Measurements from ENCODE around the gene SPHK1.

SPHK1 gene

DNA sequence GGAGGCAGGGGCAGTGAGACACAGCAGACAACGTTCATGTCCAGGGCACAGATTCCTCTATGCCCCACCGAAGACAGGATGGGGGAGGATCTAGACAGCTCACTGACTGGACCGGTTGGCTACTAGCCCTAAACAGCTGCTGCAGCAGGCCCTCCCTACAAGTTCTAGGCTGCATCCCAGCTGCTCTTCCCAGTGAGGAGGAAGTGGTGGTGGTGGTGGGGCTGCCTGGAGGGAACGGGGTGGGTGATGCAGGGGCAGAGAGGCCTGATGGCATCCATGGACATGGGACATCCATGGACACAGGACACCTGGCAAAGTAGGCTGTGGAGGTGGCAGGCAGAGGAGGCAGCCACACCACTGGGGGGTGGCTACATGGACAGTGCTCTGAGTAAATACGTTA, 18.3 kb downstream of the SPHK1 start:
- in situ Hi-C loops (cut with MboI; ENCODE audit: low sequenced_read_pairs): loop anchor here (25.0 kb wide), 1 partner anchor 110 kb away; the partner anchor contains the start of gene RHBDF2

DNA sequence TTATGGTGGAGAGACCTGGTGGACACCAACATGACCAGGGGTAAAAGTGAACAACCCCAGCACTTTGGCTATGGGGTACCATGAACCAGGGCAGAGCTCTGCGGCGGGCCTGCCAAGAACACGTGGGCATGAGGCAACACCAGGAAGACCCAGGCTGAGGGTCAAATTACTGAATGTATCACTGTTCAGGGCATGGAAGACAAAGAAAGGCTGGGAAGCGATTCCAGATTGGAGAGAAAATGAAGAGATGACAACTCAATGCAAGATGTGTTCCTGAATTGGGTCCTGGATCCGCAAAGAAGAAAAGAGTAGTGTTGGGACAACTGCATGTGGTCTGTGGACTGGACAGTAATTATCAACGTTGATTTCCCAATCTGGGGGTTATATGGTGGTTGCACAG, 19.8 kb downstream of the SPHK1 start:
- in situ Hi-C loops (cut with MboI; ENCODE audit: low sequenced_read_pairs): loop anchor here (25.0 kb wide), 1 partner anchor 108 kb away; the partner anchor contains the start of gene RHBDF2

DNA sequence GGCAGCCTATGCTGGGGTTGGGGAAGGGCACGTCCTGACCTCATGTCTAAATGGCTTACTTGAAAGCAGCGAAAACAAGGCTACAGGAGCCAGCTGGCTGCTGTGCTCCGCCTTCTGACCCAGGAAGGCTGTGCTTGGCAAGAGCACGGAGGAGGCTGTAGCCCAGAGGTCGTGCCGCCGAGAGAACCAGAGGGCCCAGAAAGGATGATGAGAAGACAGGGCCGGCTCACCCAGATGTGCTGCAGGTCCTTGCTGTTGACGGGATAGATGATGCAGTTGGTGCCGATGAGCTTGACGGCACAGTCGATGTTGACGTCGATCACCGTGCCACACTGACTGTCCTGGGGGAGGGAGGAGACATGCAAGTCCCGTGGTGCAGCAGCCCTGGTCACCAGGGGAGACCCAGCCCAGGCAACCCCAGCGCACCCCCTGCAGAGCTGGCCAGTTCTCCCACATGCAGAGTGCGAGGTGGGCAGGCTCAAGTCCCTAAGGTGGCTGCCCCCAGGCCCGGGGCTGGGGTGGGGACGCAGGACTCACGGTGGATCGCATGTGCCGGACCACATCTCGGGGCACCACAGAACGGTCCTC, 20.7 kb downstream of the SPHK1 start:
- in situ Hi-C loops (cut with MboI; ENCODE audit: low sequenced_read_pairs): loop anchor here (25.0 kb wide), 1 partner anchor 107 kb away; the partner anchor contains the start of gene RHBDF2

DNA sequence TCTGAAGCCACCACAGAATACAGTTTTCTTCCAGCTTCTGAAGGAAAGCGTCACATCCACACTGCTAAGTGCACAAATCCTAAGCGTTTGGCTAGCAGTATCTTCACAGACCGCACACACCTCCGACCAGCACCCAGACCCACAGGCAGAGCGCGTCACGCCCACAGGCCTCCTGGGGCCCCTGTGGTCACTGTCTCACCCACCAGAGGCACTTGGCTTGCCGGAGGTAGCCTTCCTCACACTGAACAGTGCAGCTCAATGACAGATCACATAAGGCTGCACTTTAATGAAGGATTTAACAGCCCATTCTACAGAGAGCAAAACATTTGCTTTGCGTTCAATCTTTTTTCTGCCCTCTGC, 21.2 kb downstream of the SPHK1 start:
- in situ Hi-C loops (cut with MboI; ENCODE audit: low sequenced_read_pairs): loop anchor here (25.0 kb wide), 1 partner anchor 107 kb away; the partner anchor contains the start of gene RHBDF2

DNA sequence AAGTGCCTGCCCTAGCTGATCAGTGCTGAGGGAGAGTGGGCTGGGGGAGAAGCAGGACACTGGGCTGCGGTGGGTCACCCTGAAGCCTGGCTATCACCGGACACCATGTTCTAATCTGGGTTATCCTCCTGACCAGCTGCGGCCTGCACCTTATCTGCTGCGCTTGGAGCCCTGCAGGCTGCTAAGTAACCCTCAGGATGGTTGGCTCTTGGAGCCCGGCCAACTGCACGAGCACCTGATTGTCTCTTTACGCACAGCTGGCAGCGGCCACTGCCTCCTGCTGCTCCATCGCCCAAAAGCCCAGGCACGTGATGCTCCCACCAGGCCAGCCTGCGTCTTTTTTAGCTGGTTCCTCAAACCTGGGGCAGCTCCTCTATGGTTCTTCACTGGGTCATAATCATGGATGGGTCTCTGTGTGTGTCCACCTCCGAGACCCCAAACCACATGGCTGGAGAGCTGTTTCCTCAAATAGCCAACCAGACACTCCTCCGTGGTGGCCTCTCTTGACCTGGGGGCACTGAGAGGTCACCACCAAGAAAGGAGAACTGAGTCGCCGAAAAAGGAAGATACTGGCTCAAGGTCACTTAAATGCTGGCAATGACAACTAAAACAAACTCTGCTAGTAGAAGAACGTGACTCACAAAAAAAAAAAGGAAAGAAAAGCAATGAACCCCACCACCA, 21.7 kb downstream of the SPHK1 start:
- in situ Hi-C loops (cut with MboI; ENCODE audit: low sequenced_read_pairs): loop anchor here (25.0 kb wide), 1 partner anchor 106 kb away; the partner anchor contains the start of gene RHBDF2

DNA sequence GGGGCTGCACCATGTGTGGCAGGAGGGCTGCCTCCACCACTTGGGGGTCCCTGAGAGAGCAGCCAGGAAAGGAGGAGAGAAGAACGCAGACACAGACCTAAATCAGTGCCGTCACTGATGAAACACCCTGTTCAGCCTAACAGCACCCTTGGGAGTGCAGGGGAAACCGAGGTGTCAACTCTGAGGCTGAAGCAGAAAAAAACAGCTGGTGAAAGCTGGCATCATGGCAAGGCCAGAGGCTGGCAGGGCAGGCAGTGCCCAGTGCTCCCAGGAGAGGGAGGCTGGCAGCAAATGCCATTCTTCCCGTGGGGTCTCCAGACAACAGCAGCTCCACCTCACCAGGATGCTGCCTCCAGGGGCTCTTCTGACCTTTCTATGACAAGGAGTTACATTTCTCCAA, 23.1 kb downstream of the SPHK1 start:
- in situ Hi-C loops (cut with MboI; ENCODE audit: low sequenced_read_pairs): loop anchor here (25.0 kb wide), 1 partner anchor 105 kb away; the partner anchor contains the start of gene RHBDF2

DNA sequence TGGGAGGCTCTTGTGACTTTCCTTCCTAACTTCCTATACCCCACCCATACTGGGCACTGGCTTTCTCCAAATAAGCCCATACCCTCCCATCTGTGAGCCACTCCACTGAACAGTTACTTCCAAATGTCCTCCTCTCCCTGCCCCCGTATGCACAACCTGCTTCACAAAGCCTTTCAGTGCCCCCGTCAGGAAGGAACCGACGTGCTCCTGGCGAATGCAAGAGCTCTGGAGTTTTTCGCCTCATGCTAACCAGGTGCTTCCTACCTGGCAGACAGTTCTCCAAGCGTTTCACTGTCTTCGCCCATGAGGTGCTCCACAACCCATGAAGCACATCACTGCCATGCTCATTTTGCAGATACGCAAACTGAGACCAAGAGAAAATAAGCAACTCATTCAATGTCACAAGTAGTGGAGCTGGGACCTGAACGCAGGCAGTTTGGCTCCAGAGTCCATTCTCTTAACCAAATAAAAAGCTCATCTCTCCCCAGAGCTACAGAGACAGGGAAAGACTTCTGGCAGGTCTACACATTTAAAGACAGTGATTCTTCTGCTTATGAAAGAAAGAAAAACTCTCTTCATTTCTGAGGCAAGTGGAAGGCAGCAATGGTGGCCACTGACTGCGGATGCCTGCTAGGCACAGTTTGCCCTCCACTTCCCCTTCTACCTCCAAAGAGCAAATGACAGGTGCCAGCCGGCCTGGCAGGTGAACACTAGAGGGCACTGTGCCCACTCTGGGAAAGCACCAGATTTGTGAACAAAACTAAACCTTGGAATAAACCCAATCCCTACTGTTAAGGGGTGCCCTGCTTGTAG, 23.8 kb downstream of the SPHK1 start:
- in situ Hi-C loops (cut with MboI; ENCODE audit: low sequenced_read_pairs): loop anchor here (25.0 kb wide), 1 partner anchor 104 kb away; the partner anchor contains the start of gene RHBDF2

DNA sequence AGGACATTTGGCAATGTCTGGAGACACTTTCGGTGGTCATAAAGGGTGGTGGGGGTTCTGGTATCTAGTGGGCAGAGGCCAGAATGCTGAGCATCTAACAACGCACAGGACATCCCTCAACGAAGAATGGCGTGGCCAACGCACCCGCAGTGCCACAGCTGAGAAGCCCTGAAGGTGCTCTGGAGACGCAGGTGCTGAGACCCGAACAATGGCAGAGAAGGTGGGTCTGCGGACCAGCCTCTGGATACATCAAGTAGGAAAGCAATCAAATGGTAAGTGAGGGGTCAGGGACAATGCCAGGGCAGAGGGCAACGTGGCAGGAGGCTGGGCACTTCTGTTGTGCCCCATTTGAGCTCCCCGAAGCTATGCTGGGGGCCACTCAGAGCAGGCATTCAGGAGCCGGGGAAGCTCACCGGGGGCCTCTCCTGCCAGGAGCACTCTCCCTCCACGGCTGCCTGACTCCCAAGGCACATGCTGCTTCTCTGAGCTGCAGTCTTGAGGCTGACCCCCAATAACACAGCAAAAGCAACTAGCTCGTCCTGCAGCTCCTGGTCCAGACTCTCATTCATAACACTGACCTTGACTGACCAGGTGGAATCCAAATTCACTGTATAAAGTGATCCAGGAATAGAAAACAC, 26.0 kb downstream of the SPHK1 start:
- in situ Hi-C loops (cut with MboI; ENCODE audit: low sequenced_read_pairs): loop anchor here (25.0 kb wide), 1 partner anchor 102 kb away; the partner anchor contains the start of gene RHBDF2

DNA sequence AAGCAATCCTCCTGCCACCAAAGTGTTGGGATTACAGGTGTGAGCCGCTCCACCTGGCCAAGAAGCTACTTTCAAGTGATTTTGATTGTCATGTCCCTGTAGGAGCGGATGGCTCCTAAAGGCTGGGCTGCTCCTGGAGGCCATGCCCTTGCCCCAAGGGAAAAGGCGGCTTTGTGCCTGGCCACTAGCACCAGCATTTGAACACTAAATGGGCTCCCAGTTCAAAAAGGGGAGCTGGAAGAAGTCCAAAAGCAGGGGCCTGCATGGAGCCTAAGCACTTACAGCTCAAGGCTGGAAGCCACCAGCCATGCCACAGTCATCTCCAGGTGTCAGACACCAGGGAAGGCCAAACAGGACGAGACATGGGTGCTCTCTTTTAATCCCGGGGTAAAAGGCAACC, 26.8 kb downstream of the SPHK1 start:
- in situ Hi-C loops (cut with MboI; ENCODE audit: low sequenced_read_pairs): loop anchor here (25.0 kb wide), 1 partner anchor 101 kb away; the partner anchor contains the start of gene RHBDF2

DNA sequence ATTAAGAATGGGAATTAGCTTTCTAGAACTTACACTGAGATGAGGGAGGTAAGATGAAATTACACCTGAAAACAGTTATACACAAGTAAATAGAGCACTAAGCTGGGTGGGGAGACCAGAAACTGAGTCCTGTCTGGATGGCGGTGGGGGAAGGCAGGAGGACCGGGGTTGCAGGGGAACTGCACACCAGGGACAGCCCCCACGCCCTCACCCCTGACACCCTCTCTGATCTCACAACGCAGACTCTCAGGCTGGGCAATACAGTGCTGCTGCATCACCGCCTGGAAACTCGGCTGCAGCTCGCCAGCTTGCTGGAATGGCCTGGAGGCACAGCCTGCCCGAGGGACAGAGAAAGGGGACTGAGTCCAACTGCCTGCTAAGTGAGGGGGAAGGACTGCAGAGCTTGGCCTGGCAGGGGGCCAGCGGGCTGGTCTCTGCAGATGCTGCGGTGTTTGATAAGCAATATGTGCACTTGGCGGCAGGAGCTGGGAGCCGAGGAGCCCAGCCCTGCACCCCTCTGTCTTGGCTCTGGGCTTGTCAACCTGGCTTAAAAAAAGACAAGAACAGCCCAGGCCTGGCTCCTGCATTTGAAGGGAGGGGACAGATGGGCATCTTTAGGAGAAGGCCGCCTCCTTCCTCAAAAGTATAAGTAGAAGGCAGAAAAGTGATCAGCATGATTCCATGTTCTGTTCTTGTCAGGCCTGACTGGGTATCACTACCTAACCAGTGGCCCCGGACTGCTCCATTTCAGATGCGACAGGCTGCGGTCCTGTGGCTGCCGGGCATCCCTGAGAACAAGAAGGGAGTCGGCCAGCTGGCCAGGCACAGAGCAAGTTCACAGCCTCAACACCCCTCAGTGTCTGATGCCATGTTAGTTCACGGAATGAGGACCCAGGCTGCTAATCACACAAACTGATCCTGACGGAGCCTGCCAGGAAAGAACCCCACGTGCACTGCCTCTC, 30.2 kb downstream of the SPHK1 start:
- in situ Hi-C loops (cut with MboI; ENCODE audit: low sequenced_read_pairs): loop anchor here (25.0 kb wide), 1 partner anchor 98 kb away; the partner anchor contains the start of gene RHBDF2

DNA sequence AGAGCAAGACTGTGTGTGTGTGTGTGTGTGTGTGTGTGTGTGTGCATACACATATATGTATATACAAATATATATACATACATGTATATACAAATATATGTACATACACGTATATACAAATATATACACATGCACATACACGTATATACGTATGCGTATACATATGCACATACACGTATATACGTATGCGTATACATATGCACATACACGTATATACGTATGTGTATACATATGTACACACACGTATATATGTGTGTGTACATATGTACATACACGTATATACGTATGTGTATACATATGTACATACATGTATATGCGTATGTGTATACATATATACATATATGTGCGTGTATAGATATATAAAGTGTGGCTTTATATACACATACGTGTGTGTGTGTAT, 31.4 kb downstream of the SPHK1 start:
- in situ Hi-C loops (cut with MboI; ENCODE audit: low sequenced_read_pairs): loop anchor here (25.0 kb wide), 1 partner anchor 97 kb away; the partner anchor contains the start of gene RHBDF2

DNA sequence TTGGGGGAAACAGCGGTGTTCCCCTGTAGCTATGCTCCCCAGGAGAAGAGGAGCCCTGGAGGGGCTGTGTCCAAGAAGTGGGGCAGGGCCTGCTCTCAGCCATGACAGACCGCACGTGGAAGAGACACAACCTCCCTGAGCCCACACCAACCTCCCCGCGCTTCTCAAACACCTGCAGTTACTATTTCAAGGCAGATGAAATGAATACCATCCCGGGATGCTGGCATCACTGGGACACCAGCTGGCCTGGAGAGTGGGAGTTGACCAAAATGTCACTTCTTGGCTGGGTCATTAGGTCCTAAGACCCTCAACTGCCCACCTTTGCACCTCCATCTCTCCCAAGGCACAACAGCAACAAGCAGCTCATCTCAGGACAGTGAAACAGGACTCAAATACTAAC, 32.0 kb downstream of the SPHK1 start:
- in situ Hi-C loops (cut with MboI; ENCODE audit: low sequenced_read_pairs): loop anchor here (25.0 kb wide), 1 partner anchor 96 kb away; the partner anchor contains the start of gene RHBDF2

DNA sequence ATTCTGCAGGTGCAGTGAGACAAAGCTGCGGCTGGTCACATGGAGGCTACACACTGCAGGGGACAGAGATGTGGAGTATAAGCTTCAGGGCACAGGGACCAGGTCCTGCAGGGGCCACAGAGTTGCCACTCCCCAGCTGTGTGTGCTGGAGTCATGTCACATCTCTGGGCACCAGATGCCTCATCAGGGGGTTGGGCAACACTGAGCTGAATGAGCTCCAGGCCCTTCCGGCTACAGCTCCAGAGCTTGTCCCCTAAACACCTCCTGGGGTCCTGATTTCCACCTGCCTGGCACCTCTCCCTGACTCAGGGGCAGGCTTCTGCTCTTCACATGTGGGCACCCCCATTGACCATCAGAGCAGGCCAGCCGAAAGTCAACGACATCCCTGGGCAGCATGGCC, 32.5 kb downstream of the SPHK1 start:
- in situ Hi-C loops (cut with MboI; ENCODE audit: low sequenced_read_pairs): loop anchor here (25.0 kb wide), 1 partner anchor 95 kb away; the partner anchor contains the start of gene RHBDF2

DNA sequence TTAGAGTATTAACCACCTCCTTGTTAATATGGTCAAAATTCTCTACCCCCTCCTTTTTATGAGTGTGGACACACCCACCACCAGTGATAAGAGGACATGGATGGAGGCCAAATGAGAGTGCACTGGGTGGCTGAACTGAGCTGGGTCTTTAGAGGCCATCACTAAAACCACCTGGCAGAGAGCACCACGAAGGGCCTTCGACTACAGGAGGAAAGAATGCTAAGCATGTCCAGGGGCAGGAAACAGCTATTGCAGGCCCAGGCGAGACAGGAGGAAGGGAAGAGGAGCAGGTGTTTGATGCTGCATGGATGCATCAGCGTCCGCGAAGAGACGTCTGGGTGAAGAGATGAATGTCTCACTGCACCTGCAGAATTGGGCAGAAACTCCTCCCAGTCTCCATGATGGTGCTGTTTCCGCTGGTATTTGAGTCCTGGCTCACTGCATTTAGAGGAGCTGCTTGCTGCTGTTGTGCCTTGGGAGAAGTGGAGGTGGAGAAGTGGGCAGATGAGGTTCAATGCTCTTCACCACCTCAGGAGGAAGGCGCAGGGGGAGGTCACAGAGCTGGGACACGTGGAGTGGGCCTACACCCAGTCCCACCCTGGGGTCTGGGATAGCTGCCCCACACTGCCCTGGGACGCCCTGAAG, 33.2 kb downstream of the SPHK1 start:
- in situ Hi-C loops (cut with MboI; ENCODE audit: low sequenced_read_pairs): loop anchor here (25.0 kb wide), 1 partner anchor 95 kb away; the partner anchor contains the start of gene RHBDF2

DNA sequence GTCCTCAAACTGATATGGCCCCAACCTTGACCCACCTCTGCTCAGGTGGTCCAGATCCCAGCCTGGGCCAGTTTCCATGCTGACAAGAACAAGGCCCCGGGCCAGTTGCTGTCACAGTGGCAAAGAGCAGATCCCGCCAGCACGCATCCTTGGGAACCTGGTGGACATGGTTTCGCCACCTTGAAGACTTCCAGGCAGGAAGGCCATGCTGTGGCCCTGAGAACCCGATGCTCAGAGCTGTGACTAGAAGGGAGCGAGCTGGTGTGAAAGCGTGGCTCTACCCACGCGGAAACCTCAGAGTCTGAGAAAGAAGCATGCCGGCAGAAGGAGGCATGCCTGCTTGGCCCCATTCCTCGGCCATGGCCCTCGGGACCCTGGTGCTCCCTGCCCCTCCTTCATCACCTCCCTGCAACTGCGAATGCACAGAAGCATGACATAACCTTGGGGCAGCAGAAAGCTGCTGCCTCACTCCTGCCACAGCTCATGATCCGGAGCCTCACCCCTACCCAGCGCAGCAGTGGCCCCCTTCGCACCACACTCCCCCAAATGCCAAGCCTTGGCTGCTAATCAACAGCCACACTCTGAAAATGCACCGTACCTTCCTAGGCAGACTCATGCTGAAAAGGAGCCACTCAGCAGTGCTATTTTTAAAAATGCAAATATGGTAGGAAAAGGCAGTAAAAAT, 35.3 kb downstream of the SPHK1 start:
- in situ Hi-C loops (cut with MboI; ENCODE audit: low sequenced_read_pairs): loop anchor here (25.0 kb wide), 1 partner anchor 93 kb away; the partner anchor contains the start of gene RHBDF2

DNA sequence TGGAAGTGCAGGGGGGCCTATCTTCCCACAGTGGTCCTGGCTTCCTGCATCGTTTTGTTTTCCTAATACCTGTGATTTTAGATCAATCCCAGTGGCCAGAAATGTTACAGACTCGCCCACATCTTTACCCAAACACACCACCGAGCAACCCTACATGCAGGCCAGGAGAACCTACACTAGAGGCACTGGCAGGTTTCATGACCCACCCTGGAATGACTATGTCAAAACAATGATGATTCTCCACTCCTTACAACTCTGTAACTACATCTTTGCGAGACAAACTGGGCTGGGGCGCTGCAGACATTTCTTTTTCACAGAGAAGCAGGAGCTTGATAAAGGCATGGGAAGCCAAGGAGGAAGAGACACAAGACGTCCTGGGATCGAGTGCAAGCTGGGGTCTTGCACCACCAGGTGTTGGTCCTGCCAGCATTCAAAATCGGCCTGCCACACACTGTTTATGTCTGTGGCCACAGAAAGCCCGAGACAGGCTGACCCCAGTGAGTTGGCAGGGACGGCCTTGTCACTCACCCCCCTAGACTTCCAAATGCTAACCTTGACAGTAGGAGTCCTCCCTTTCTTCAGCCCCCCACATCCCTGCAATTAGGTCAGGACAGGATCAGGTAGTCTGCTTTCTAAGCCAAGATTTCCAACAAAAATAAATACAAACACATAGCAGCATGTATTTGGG, 36.1 kb downstream of the SPHK1 start:
- in situ Hi-C loops (cut with MboI; ENCODE audit: low sequenced_read_pairs): loop anchor here (25.0 kb wide), 1 partner anchor 92 kb away; the partner anchor contains the start of gene RHBDF2

DNA sequence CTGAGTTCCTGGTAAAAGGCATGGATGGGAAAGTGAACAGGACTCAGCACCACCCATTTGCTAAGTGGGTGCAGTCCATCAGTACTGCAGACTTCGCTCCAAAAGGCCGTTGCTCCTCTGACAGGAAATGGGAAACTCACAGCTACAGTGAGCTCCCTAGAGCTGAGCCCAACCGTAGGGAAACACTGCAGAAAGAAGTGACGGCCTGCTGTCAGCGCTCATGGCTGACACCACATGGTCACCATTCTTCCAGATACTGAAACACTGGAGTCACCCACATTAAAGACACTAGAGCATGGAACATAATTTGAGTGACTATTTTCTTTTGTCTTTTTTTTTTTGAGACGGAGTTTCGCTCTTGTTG, 36.6 kb downstream of the SPHK1 start:
- in situ Hi-C loops (cut with MboI; ENCODE audit: low sequenced_read_pairs): loop anchor here (25.0 kb wide), 1 partner anchor 91 kb away; the partner anchor contains the start of gene RHBDF2

All from HL-60/S4 (cell line).